Stimulated activated naive CD4-positive, alpha-beta T cell (primary cell): ENCODE results near the gene DAPK3.
A peak's percentile ranks its signal among the peaks of the same experiment; 100 is the strongest.
"Not testable (repeated sequence)": the region's sequence is repeated elsewhere in the genome, so short reads cannot be mapped to it uniquely, and the experiment has no call there.

Experiments
- DNase-seq, 6 experiments: peaks; one replicate each; lab custom pipeline; 2025; lab: John Stamatoyannopoulos, UW

Gene DAPK3

DNA sequence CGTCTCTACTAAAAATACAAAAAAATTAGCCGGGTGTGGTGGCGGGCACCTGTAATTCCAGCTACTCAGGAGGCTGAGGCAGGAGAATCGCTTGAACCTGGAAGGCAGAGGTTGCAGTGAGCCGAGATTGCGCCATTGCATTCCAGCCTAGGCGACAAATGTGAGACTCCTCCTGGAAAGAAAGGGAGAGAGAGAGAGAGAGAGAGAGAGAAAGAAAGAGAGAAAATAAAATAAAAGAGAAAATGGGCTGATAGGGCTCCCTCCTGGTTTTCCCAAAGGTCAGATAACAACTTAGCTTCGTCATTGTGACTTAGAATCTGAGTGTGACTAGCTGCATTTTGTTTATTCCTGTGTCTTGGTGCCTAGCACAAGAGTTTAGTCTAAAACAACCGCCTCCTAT is 34.5 kb upstream of the DAPK3 start:
- not testable (repeated sequence) for DNase-seq

DNA sequence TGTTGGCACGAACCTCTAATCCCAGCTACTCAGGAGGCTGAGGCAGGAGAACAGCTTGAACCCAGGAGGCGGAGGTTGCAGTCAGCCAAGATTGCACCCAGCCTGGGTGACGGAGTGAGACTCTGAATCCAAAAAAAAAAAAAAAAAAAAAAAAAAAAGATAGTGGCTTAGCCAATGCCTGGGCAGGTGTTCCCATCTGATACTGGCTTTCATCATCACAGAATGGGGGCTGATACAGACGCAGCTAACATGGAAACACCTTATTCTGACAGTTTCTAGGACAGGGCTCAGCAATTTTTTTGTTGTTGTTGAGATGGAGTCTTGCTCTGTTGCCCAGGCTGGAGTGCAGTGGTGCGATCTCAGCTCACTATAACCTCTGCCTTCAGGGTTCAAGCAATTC is 29.9 kb upstream of the DAPK3 start:
- DNase-seq: not testable (repeated sequence)

DNA sequence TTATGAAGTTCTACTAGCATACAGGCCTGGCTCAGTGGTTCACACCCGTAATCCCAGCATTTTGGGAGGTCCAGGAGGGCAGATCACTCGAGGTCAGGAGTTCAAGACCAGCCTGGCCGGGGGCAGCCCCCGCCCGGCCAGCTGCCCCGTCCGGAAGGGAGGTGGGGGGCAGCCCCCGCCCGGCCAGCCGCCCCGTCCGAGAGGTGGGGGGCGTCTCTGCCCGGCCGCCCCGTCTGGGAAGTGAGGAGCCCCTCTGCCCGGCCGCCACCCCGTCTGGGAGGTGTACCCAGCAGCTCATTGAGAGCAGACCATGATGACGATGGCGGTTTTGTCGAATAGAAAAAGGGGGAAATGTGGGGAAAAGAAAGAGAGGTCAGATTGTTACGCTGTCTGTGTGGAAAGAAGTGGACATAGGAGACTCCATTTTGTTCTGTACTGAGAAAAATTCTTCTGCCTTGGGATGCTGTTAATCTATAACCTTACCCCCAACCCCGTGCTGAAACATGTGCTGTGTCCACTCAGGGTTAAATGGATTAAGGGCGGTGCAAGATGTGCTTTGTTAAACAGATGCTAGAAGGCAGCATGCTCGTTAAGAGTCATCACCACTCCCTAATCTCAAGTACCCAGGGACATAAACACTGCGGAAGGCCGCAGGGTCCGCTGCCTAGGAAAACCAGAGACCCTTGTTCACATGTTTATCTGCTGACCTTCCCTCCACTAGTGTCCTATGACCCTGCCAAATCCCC is 27.9 kb upstream of the DAPK3 start:
- DNase-seq: not testable (repeated sequence)

DNA sequence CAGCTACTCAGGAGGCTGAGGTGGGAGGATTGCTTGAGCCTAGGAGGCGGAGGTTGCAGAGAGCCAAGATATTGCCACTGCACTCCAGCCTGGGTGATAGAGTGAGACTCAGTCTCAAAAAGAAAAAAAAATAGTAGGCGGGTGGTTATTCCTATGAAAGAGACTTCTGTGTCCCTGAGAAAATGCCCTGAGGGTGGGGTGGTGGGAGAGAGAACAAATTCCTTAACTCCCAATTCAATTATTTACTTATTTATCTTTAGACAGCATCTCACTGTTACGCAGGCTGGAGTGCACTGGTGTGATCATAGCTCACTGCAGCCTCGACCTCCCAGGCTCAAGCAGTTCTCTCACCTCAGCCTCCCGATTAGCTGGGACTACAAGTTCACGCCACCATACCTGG is 24.7 kb upstream of the DAPK3 start:
- DNase-seq: no peak

DNA sequence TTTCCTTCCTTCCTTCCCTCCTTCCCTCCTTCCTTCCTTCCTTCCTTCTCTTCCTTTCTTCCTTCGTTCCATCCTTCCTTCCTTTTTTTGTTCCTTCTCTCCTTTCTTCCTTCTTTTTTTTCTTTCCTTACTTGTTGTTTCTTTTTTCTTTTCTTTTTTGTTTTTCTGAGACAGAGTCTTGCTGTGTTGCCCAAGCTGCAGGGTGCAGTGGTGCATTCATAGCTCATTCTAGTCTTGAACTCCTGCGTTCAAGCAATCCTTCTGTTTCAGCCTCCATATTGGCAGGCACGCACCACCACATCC is 19.9 kb upstream of the DAPK3 start:
- DNase-seq: no peak

DNA sequence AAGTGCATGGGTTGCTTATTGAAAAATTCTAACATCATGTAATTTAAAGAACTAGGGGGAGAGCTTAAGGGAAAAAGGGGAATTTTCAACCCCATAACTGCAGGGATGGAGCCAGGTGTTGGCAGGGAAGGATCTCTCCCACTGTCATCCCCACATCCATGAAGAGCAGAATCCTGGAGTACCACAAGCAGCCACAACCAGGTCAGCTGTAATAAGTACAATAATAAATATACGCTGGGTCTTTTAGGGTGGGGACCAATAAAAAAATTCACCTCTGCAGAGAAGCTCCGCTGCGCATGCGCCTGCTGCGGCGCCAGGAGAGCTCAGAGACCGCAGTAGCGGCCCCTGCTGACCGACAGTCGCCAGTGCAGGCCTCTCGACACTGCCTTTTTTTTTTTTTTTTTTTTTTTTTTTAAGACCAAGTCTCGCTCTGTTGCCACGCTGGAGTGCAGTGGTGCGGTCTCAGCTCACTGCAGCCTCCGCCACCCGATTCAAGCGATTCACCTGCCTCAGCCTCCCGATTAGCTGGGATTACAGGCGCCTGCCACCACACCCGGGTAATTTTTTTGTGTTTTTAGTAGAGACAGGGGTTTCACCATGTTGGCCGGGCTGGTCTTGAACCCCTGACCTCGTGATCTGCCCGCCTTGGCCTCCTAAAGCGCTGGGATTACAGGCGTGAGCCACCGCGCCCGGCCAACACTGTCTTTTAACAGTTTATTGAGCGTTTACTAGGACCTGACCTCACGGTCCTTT is 16.9 kb upstream of the DAPK3 start:
- peak; percentile 78 to 90 (median 88) for DNase-seq

DNA sequence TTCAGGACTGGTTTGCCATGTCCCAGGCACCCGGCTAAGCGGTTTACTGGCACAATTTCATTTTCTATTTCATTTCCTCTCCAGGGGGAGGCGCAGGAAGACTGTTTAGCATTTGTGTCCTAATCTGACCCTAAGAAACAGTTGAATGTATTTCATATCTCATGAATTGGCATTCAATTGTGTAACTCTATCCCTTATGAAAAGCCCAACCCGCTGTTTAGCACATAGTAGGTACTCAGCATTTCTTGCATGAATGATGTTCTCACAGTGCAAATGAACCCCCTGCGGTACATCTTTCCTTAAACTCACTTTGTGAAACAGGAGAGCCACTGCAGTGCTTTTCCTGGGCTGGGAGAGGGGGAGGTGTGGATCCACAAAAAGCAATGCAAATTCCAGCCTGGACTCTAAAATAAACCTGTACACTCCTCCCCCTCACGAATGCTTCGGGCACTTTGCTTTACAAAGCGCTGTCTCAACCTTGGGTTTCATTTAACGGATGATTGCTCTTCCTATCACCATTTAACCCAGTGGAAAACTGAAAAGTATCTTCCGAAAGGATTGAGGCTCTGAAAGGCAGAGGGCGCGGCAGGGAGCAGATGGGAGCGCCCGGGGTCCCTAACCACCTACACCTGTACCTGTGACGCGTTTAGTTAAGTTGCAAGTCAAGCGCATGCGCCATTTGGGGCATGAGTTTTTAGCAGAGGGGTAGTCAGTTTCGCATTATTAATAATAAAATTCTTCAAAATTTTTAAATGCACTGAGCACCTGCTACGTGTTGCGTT is 15.6 kb upstream of the DAPK3 start:
- DNase-seq: peak; percentile 34 to 71 (median 56)

DNA sequence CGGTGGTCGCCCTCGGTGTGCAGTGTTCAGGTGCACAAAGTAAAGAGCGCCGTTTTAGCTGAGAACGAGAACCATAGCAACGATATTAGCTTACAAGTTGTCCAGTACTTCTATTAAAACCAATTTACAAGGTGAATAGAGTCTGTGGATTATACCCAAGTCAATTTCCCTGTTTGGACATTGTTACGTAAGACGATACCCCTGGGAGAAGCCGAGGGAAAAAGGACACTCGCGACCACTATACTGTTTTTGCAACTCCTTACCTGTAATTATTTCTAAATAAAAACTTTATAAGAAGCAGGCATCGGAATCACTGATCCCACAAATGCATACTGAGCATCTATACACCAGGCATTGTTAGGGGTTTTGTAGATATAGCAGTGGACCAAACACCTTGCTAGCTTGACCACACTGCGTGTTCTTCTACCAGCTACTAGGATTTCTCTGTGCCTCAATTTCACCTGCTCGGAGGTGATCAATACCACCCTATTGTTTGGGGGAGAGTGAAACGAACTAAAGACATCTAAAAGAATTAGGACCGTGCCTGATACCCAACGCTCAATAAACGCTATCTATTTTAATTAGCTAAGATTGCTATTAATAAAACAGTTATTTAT is 14.9 kb upstream of the DAPK3 start:
- peak in 1 of 6 experiments; percentile 72 for DNase-seq

DNA sequence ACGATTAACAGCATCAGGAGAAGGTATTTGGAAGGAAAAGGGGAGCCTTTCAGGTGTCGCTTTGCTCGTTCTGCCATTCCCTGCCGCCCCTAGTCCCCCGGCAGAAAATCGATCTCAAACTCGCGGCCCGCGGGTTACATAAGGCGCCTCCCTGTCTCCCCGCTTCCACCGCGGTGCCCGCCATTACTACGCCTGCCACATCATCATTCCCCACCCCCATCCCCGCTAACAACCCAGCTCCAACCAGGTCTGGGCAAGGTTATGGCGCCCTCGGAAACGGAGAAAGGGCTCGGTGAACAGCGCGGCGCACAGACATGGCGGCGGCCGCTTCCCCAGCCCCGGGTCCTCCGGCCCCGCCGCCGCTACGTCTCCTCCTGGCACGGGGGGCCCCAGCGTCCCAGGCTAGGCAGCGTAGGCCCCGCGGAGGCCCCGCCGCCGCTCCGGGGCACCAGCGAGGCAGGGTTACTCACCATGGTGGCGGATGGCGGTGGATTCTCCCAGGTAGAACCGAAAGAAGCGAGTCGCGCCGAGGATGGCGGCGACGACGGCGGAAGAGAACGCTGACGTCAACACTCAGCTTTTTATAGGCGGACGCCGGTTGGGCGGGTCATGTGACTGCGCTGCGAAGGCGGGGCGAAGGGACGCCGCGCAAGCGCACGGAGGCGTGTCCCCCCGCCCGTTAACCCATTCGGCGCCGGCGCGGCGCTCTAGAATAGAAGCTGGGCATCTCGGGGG is 14.2 kb upstream of the DAPK3 start, which contains the start of gene EEF2:
Gene EEF2 (minus strand): TSS at position 556 of the 735 bp plus-strand sequence. CDS start 83 bp downstream, at position 473.
- peak; percentile 84 to 97 (median 90) for DNase-seq

DNA sequence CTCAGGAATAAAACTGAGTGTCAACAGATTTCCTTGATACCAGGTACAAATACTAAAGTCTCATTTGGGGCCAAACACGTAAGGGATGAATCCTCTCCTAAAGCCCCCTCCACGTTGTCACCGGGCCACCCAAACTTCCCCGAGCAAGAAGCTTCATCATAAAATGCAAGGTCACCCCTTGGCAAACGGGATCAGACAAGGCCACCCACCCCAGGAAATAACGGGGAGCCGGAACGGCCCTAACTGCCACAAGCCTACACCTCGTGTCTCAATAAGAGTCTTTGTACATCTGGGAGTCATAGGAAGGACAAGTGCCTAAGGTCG is 13.6 kb upstream of the DAPK3 start:
- DNase-seq: no peak

DNA sequence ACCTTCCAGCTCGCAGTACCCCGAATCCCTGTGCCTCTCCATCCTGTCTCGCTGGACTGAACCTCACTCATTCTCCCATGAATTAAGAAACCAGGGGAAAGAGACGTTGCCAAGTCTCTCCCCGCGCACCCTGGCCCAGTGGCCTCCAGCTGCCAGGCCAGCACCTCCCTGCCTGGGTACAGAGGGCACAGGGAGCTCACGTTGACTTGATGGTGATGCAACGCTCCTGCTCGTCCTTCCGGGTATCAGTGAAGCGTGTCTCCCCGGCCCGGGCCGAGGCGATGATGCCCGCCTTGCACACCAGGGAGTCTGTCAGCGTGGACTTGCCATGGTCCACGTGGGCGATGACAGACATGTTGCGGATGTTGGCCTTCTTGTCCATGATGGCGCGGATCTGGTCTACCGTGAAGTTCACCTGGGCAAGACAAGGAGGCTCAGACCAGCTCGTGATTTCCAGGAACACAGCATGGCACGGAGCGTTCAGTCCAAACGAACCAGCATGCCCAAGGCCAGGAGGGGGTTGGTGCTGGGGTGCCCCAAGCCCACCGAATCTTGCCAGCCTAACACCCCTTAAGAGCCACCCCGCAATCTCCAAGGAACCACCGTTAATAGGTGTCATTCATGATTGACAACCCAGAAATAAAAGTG is 13.2 kb upstream of the DAPK3 start:
- no peak for DNase-seq

DNA sequence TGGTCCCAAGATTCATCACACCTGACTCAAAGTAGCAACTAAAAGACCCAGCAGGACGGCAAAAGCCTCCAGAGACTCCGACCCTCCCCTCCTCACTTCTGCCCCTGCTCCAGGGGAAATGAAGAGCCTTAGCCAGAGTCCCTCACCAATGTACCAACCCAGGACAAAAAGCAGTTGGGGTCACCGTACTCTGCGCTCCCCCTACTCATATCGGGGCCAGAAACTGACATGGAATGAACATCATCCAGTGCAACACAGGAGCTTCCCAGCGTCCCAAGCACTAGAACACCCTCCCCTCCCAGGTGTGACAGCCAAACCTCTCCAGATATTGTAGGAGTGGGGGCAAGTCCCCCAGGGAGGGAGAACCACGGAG is 12.6 kb upstream of the DAPK3 start:
- DNase-seq: no peak

DNA sequence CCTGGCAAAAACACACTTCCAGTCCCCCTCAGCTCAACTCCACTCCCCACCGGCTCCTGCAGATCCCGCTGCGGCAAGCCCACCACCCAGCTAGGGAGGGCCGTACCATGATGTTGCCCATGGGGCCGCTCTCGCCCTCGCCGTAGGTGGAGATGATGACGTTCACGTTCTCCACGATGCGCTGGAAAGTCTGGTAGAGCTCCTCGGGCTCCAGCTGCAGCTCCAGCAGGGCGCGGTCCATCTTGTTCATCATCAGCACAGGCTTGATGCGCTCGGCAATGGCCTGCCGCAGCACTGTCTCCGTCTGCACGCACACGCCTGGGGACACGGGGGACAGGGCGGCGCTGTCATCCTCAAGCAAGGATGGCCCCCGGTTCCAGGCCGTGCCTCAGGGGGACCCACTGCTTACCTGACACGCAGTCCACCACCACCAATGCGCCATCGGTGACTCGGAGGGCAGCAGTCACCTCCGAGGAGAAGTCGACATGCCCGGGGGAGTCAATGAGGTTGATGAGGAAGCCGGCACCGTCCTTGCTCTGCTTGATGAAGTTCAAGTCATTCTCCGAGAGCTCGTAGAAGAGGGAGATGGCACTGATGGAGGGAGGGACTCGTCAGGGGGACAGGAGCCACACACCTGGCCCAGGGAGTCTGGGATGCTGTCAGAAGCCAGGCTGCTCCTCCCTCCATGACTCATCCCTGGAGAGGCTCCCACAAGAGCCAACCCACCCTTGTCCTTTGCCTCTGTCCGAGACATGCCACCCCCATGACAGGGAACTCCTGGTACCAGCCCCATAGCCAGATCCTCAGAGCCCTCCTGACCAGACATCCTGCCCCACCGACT is 12.0 kb upstream of the DAPK3 start:
- no peak for DNase-seq

DNA sequence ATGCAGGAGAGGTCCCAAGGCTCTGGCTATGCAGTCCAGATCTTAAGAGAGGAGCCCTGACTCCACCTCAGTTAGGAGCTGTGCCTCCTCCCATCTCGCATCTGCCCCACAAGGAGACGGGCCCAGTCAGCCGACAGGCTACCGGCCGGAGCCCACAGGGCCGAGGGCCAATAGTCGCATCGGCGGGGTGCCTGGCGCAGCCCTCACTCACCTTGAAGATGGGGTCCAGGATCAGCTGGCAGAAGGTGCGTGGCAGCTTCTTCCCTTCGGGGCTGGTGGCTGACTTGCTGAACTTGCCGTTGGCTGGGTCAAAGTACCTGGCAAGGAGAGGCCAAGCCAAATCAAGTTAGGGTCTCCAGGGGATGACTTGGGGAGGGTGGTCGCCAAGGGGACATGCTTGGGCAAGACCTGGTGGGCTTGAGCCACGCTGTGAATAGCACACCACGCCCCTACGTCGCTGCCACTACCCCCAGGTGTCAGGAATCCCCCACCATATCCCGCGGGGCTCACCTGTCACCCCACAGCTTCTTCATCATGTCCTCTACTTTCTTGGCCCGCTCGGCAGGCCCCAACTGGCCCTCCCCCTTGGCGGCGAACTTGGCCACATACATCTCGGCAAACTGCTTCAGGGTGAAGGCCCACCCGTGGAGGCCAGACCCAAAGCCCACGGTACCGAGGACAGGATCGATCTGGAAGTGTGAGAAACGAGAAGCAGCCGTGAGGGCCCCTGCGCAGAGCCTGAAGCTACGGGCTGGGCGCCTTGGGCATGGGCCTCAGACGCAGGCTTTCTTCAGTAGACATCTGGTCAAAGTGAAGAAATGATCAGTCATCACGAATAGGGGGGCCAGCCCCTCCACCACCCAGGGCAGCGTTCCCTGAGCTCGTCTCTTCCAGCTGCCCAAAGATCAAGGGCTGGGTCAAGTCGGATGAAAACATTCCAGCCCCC is 11.1 kb upstream of the DAPK3 start:
- no peak for DNase-seq

DNA sequence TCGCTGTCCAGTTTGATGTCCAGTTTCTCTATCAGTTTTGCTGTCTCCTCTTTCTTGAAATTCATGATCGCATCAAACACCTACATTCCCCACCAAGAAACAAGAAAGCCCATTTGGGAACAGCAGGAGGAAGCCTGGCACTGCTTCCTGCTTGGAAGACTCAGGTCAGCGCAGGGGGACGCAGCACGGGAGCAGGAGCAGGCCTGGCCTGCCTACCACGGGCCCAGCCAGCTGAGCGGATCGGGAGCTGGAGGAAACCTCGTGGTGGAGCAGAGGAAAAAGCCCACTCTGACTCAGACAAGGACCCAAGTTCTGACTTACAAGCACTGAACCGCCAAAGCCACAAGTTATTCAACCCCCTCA is 10.5 kb upstream of the DAPK3 start:
- no peak for DNase-seq

DNA sequence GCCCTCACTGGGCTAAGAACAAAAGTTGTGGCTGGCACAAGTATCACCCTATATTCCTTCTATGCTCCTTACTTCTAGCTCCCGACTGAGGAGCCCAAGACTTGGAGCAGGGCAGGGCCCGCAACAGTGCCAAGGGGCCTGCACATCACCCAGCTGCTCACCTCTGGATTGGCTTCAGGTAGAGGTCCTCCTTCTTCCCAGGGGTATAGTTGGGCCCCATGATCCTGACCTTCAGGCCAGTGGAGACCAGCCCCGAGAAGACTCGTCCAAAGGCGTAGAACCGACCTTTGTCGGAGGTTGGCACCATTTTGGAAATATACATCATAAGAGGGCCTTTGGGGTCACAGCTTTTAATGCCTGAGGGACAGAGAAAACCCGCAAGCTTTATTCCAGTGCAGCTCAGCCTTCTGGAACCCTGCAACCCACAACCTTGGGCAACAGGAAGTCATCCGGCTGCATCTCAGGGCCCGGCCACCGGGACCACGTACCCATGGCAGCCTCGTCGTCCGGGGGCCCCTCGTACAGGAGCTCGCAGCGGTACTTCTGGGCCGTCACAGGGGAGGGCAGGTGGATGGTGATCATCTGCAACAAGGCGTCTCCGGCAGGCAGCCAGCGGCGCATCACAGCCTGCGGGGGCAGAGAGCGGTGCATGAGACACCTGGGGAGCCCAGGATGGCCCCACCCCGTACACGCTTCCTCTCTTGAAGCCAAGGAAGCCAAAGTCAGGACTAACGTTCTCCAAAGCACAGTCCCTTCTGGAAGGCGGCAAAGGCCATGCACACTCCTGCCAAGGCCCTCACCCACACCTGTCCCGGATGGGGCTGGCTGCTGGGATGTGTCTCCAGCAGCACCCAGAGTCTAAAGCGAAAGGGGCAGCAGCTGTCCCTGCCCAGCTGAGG is 9.7 kb upstream of the DAPK3 start:
- no peak for DNase-seq

DNA sequence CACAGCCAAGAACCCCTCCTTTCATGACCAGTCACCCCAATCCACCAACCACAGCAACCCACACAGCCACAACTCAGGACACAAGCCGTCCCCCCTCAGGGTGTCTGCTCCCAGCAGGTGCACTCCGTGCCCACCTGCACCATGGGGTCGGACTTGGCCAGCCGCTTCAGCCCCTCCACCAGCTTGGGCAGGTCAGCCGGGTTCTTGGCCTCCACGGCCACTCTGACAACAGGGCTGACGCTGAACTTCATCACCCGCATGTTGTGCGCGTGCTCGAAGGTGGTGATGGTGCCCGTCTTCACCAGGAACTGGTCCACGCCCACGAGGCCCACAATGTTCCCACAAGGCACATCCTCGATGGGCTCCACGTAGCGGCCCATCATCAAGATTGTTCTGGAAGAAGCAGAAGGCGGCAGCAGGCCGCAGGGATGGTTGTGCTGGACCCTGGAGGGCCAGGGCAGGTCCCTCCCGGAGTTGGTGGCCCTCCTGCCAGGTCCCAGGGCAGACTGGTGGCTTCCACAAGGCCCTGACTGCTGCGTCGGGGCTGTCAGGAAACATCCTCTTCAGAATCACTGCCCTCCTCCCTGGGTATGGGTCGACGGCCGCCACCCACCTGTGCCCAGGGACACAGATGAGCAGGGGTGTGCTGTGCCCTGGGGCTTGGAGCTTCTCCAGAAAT is 8.9 kb upstream of the DAPK3 start:
- no peak for DNase-seq

DNA sequence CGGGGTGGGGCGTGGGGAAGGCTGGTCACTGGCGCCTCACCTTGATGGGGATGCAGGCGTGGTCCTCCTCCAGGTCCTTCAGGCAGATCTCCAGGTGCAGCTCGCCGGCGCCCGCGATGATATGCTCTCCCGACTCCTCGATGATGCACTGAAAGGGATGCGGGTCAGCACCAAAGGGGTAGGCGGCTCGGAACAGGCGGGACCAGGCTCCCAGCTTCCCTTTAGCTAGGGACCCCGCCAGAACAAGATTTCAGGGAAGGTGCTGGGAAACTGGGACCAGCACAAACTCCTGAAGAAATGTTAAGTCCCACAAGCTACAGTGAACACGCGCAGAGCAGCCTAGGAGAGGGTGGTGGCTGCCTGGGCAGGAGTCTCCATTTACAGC is 8.4 kb upstream of the DAPK3 start:
- DNase-seq: no peak
